ENCODE results near the gene STAT4. TPM values are rescaled to one million over a fixed set of nuclear protein-coding genes. Genes with fewer than 3 reads are reported as not detected.

Gene STAT4
- total RNA-seq, 1 experiment from 2014 or later = 0.33 TPM

DNA sequence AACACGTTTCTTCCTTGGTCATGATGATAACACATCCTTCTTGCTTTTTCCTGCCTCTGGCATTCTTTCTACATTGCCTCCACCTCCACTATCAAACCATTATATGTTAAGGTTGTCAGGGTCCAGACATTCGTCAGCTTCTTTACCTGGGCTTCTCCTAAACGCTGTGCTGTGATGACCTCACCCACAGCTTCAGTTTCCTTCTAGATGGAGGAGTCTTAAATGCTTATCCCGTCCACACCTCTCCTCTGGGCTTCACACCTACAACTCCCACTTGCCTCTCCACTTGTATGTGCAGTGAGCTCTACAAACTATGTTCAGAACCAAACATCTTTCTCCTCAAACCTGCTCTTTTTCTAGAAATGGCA lies 136.2 kb downstream of the STAT4 start:
- Histone ChIP-seq H4K5ac (ENCODE audit: insufficient read length, low read depth, low read length) (no peak overlapping the region), H3K4me1 (ENCODE audit: insufficient read depth, low read length) (0 out of 2 replicates have a peak, but pooled peaks cover 2% of the 10 kb centered on the region), H4K91ac (ENCODE audit: insufficient read length, low read depth, low read length) (no peak overlapping the region), H3K23me2 (ENCODE audit: insufficient read length, low read depth, low read length, poor library complexity, severe bottlenecking) (peaks cover 7% of the 10 kb centered on the region), H3K27ac (ENCODE audit: insufficient read length, low read depth, low read length) (peak overlapping the region; percentile 14), H2AK5ac (ENCODE audit: insufficient read length, low read length) (no peak overlapping the region), H3T11ph (ENCODE audit: low read length) (no peak overlapping the region), H3K4me2 (ENCODE audit: insufficient read depth, insufficient read length, low read length) (peak overlapping the region; percentile 66), H3K14ac (ENCODE audit: insufficient read depth, low read length) (no peak overlapping the region), H3K79me2 (ENCODE audit: insufficient read depth, low read length) (peaks cover 2% of the 10 kb centered on the region; the same call in 1 of the 2 replicates), H3K9me3 (ENCODE audit: control insufficient read depth, low read depth, low read length) (no peaks in the 10 kb centered on the region), H3K23ac (ENCODE audit: insufficient read length, low read depth, low read length) (no peak overlapping the region), H3K56ac (ENCODE audit: insufficient read length, low read depth, low read length) (no peak overlapping the region), H2BK12ac (ENCODE audit: insufficient read length, low read depth, low read length) (no peak overlapping the region), H2BK20ac (ENCODE audit: low read depth, low read length, poor library complexity, severe bottlenecking) (no peak overlapping the region), H2BK120ac (ENCODE audit: low read depth, low read length, poor library complexity, severe bottlenecking) (no peak overlapping the region), H3K27me3 (ENCODE audit: insufficient read depth, low read length) (peaks cover 3% of the 10 kb centered on the region; the same call in 1 of the 2 replicates), H4K8ac (replicated peaks; ENCODE audit: insufficient read length, low read depth, low read length) (no peak overlapping the region), H2AFZ (ENCODE audit: low read length) (no peak overlapping the region), H4K20me1 (ENCODE audit: control insufficient read depth, insufficient read depth, insufficient read length) (no peaks in the 10 kb centered on the region), H2BK5ac (ENCODE audit: insufficient read length, low read length) (no peak overlapping the region), H2BK15ac (ENCODE audit: low read depth, low read length) (no peak overlapping the region), H3K79me1 (ENCODE audit: insufficient read depth, low read depth, low read length, poor library complexity, severe bottlenecking) (no peaks in the 10 kb centered on the region), H3K18ac (ENCODE audit: insufficient read length, low read depth, low read length) (no peak overlapping the region), H3K9ac (ENCODE audit: extremely low read depth, insufficient read length, low read length) (peak overlapping the region; percentile 65), H3K4ac (ENCODE audit: low read depth, low read length) (no peak overlapping the region)
- TF ChIP-seq, protein P1, sequence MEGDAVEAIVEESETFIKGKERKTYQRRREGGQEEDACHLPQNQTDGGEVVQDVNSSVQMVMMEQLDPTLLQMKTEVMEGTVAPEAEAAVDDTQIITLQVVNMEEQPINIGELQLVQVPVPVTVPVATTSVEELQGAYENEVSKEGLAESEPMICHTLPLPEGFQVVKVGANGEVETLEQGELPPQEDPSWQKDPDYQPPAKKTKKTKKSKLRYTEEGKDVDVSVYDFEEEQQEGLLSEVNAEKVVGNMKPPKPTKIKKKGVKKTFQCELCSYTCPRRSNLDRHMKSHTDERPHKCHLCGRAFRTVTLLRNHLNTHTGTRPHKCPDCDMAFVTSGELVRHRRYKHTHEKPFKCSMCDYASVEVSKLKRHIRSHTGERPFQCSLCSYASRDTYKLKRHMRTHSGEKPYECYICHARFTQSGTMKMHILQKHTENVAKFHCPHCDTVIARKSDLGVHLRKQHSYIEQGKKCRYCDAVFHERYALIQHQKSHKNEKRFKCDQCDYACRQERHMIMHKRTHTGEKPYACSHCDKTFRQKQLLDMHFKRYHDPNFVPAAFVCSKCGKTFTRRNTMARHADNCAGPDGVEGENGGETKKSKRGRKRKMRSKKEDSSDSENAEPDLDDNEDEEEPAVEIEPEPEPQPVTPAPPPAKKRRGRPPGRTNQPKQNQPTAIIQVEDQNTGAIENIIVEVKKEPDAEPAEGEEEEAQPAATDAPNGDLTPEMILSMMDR (conservative IDR thresholded peaks at IDR 0.05) = no peak
- Mint-ChIP-seq H3K4me3 (no peak overlapping the region), H3K36me3 (ENCODE audit: insufficient read depth in 1 of 3, low read depth in 3 of 3) (peaks cover 0 to 10% (median 4%) of the 10 kb centered on the region in 3 experiments; a peak in 3 of 7 replicates), H3K4me1 (no peaks in the 10 kb centered on the region), H3K27me3 (ENCODE audit: low read depth) (peaks cover 10% of the 10 kb centered on the region), H3K27ac (no peak overlapping the region), H3K9me3 (peaks cover 0 to 4% of the 10 kb centered on the region in 2 experiments; a peak in 1 of 5 replicates)
- no peak for DNase-seq
- WGBS (ENCODE audit: extremely low coverage, insufficient read length, low lambda C conversion rate) = no CpG with 5 or more reads among the region's 4 CpGs
